H1 (cell line): ENCODE results near the gene STK31. TPM values are rescaled to one million over a fixed set of nuclear protein-coding genes. Genes with fewer than 3 reads are reported as not detected.

Source experiments
- CTCF ChIA-PET: fragments of 300-600 bp; sonication (Branson Sonifier 250); formaldehyde crosslinking; loops from one replicate; lab custom pipeline; 2021; ENCODE audit not compliant: partially characterized antibody; lab: Charles Lee
- POLR2A ChIA-PET: fragments of 300-600 bp; sonication (Branson Sonifier 250); formaldehyde crosslinking; loops from one replicate; lab custom pipeline; 2021; ENCODE audit warnings: inconsistent platforms; ENCODE audit not compliant: partially characterized antibody; lab: Charles Lee
- DNase-seq, 2 experiments: peaks; one replicate each; pipeline versions ENCODE4 v3.0.0 to v3.0.0-alpha.2; 2010 to 2022; ENCODE audit warnings: low spot score in 2 of 2, low read depth in 1 of 2, mixed read lengths in 1 of 2
- FAIRE-seq: peaks from 2 replicates; lab custom pipeline; 2011; peaks lifted over from hg19 to GRCh38; lab: Jason Lieb, UNC
- H2AFZ ChIP-seq: 2 replicates; pipeline ENCODE4 v1.8.1; 2012; ENCODE audit warnings: low read length, inconsistent platforms
- H2AK5ac ChIP-seq: 2 replicates; pipeline ENCODE4 v1.6.1; 2013; ENCODE audit warnings: low read depth, low read length
- H2BK120ac ChIP-seq: replicated peaks from 2 replicates; pipeline ENCODE3; 2013; ENCODE audit warnings: low read depth, low read length, inconsistent platforms
- H2BK12ac ChIP-seq: 2 replicates; pipeline ENCODE4 v1.6.1; 2013; ENCODE audit warnings: low read depth, low read length
- H2BK15ac ChIP-seq: 2 replicates; pipeline ENCODE4 v1.6.1; 2013; ENCODE audit warnings: low read length
- H2BK20ac ChIP-seq: 2 replicates; pipeline ENCODE4 v1.6.1; 2013; ENCODE audit warnings: low read length
- H2BK5ac ChIP-seq: 2 replicates; pipeline ENCODE4 v1.6.1; 2013; ENCODE audit warnings: low read depth, low read length
- H3K14ac ChIP-seq: 2 replicates; pipeline ENCODE4 v1.6.1; 2013; ENCODE audit warnings: inconsistent platforms; ENCODE audit not compliant: insufficient read length
- H3K18ac ChIP-seq: 2 replicates; pipeline ENCODE4 v1.6.1; 2013; ENCODE audit warnings: low read length; ENCODE audit errors: extremely low read depth
- H3K23ac ChIP-seq: 2 replicates; pipeline ENCODE4 v1.6.1; 2013; ENCODE audit warnings: inconsistent platforms; ENCODE audit not compliant: insufficient read length
- H3K23me2 ChIP-seq: 2 replicates; pipeline ENCODE4 v1.6.1; 2013; ENCODE audit warnings: low read depth, low read length
- H3K27ac ChIP-seq: 2 replicates; pipeline ENCODE4 v1.6.1; 2011; ENCODE audit warnings: low read depth, low read length, inconsistent platforms
- H3K27me3 ChIP-seq, 4 experiments: replicated peaks in 1 of 4; 1 replicate in 1 of 4; 2 replicates in 3 of 4; pipeline versions ENCODE4 v1.6.1 to v1.8.1; 2011 to 2013; ENCODE audit warnings: low read length in 3 of 4, mild to moderate bottlenecking in 3 of 4, inconsistent platforms in 2 of 4, mixed read lengths in 2 of 4, moderate library complexity in 1 of 4; ENCODE audit not compliant: control insufficient read depth in 3 of 4, insufficient read depth in 3 of 4; ENCODE audit errors: extremely low read depth in 1 of 4
- H3K36me3 ChIP-seq, 4 experiments: 2 replicates each; pipeline versions ENCODE4 v1.6.1 to v1.8.1; 2011 to 2013; ENCODE audit warnings: mild to moderate bottlenecking in 4 of 4, low read length in 3 of 4, moderate library complexity in 2 of 4, control low read depth in 1 of 4, inconsistent platforms in 1 of 4; ENCODE audit not compliant: insufficient read depth in 4 of 4, control insufficient read depth in 2 of 4
- H3K4ac ChIP-seq: replicated peaks from 2 replicates; pipeline ENCODE3; 2013; ENCODE audit warnings: low read length, low read depth, mixed read lengths, inconsistent platforms; ENCODE audit not compliant: insufficient read length
- H3K4me1 ChIP-seq, 4 experiments: replicated peaks in 1 of 4; 1 replicate in 1 of 4; 2 replicates in 3 of 4; pipeline versions ENCODE4 v1.6.1 to v1.8.1; 2011 to 2013; ENCODE audit warnings: low read length in 3 of 4, inconsistent platforms in 2 of 4, mixed read lengths in 1 of 4; ENCODE audit not compliant: insufficient read depth in 4 of 4, control insufficient read depth in 3 of 4
- H3K4me2 ChIP-seq, 2 experiments: 2 replicates each; pipeline versions ENCODE4 v1.6.1 to v1.8.1; 2011 to 2013; ENCODE audit warnings: low read depth in 2 of 2, low read length in 2 of 2, control low read depth in 1 of 2, inconsistent platforms in 1 of 2, mild to moderate bottlenecking in 1 of 2; ENCODE audit not compliant: insufficient read depth in 1 of 2
- H3K4me3 ChIP-seq, 4 experiments: fragments of 200-600, 300-600 bp in 1 of 4; sonication (generic), shearing (Covaris generic), sonication (Bioruptor Twin) in 1 of 4; 2 replicates each; pipeline versions ENCODE4 v1.5.1 to v1.8.1; 2011 to 2016; ENCODE audit warnings: low read length in 4 of 4, low read depth in 3 of 4, control low read depth in 2 of 4, inconsistent platforms in 2 of 4, mild to moderate bottlenecking in 2 of 4, mixed read lengths in 1 of 4, moderate library complexity in 1 of 4; ENCODE audit not compliant: insufficient read depth in 2 of 4; ENCODE audit errors: extremely low read depth in 1 of 4
- H3K56ac ChIP-seq: replicated peaks from 2 replicates; pipeline ENCODE3; 2013; ENCODE audit warnings: low read depth, mild to moderate bottlenecking, mixed read lengths, low read length, inconsistent platforms; ENCODE audit not compliant: insufficient read length
- H3K79me1 ChIP-seq: 2 replicates; pipeline ENCODE4 v1.6.1; 2013; ENCODE audit warnings: low read depth, low read length, control low read depth
- H3K79me2 ChIP-seq, 2 experiments: 2 replicates each; pipeline versions ENCODE4 v1.6.1 to v1.8.1; 2012 to 2013; ENCODE audit warnings: low read length in 2 of 2, mild to moderate bottlenecking in 2 of 2, inconsistent platforms in 1 of 2; ENCODE audit not compliant: insufficient read depth in 2 of 2, control insufficient read depth in 1 of 2
- H3K9ac ChIP-seq, 4 experiments: replicated peaks in 1 of 4; 1 replicate in 1 of 4; 2 replicates in 3 of 4; pipeline versions ENCODE4 v1.6.1 to v1.8.1; 2011 to 2013; ENCODE audit warnings: low read depth in 3 of 4, low read length in 3 of 4, control low read depth in 2 of 4, mild to moderate bottlenecking in 2 of 4, moderate library complexity in 2 of 4, inconsistent platforms in 1 of 4; ENCODE audit errors: extremely low read depth in 1 of 4
- H3K9me3 ChIP-seq, 2 experiments: 2 replicates each; pipeline versions ENCODE4 v1.6.1 to v1.8.1; 2012 to 2013; ENCODE audit warnings: mild to moderate bottlenecking in 2 of 2, moderate library complexity in 2 of 2, control low read depth in 1 of 2, inconsistent platforms in 1 of 2, low read depth in 1 of 2, low read length in 1 of 2, mixed read lengths in 1 of 2; ENCODE audit not compliant: insufficient read depth in 2 of 2
- H4K20me1 ChIP-seq, 2 experiments: replicated peaks in 1 of 2; 2 replicates each; pipeline versions ENCODE3 to v1.8.1; 2011 to 2013; ENCODE audit warnings: inconsistent platforms in 2 of 2, low read length in 2 of 2, mild to moderate bottlenecking in 1 of 2; ENCODE audit not compliant: insufficient read depth in 2 of 2, control insufficient read depth in 1 of 2
- H4K5ac ChIP-seq: 2 replicates; pipeline ENCODE4 v1.6.1; 2013; ENCODE audit warnings: low read length, low read depth, mixed read lengths, inconsistent platforms; ENCODE audit not compliant: insufficient read length
- H4K8ac ChIP-seq: 2 replicates; pipeline ENCODE4 v1.8.0; 2013; ENCODE audit warnings: mild to moderate bottlenecking, moderate library complexity, low read length, inconsistent platforms; ENCODE audit not compliant: insufficient read depth; ENCODE audit errors: extremely low read depth
- H4K91ac ChIP-seq: replicated peaks from 2 replicates; pipeline ENCODE3; 2013; ENCODE audit warnings: low read length, mixed read lengths, inconsistent platforms; ENCODE audit not compliant: insufficient read length
- EP300 ChIP-seq, 2 experiments: IDR thresholded peaks; 1 replicate in 1 of 2; 2 replicates in 1 of 2; pipeline ENCODE4 v1.6.1; 2011 to 2012; ENCODE audit warnings: low read depth in 2 of 2, low read length in 2 of 2, mild to moderate bottlenecking in 2 of 2, borderline replicate concordance in 1 of 2, inconsistent platforms in 1 of 2, moderate library complexity in 1 of 2
- FOSL1 ChIP-seq: IDR thresholded peaks from 2 replicates; pipeline ENCODE4 v1.6.1; 2011; ENCODE audit warnings: mild to moderate bottlenecking, low read depth, low read length, moderate library complexity; ENCODE audit not compliant: insufficient read depth
- KDM1A ChIP-seq: fragments of 200-600, 300-600 bp; sonication (generic); IDR thresholded peaks from 2 replicates; pipeline ENCODE4 v1.7.1; 2016; ENCODE audit warnings: mild to moderate bottlenecking, low read length, borderline replicate concordance
- PHF8 ChIP-seq: fragments of 200-600 bp; sonication (generic); conservative IDR thresholded peaks from 2 replicates; pipeline ENCODE4 v1.7.1; 2012; ENCODE audit warnings: low read depth, mild to moderate bottlenecking, inconsistent platforms, low read length, moderate library complexity
- POLR2A ChIP-seq, 2 experiments: IDR thresholded peaks; 1 replicate in 1 of 2; 2 replicates in 1 of 2; pipeline ENCODE4 v1.6.1; 2011; ENCODE audit warnings: low read depth in 2 of 2, low read length in 2 of 2, mild to moderate bottlenecking in 2 of 2; ENCODE audit errors: control extremely low read depth in 1 of 2
- RBBP5 ChIP-seq: IDR thresholded peaks from 2 replicates; pipeline ENCODE4 v1.7.1; 2012; ENCODE audit warnings: low read depth, mild to moderate bottlenecking, inconsistent platforms, low read length, moderate library complexity, borderline replicate concordance
- RFX5 ChIP-seq: IDR thresholded peaks from 2 replicates; pipeline ENCODE4 v1.6.1; 2011; ENCODE audit warnings: low read depth, low read length, improper control_type of control experiment, borderline replicate concordance
- SP1 ChIP-seq: IDR thresholded peaks from 2 replicates; pipeline ENCODE4 v1.6.1; 2011; ENCODE audit warnings: low read depth, low read length
- SP2 ChIP-seq: IDR thresholded peaks from 2 replicates; pipeline ENCODE4 v1.6.1; 2012; ENCODE audit warnings: mild to moderate bottlenecking, low read length, inconsistent platforms
- SP4 ChIP-seq: IDR thresholded peaks from 2 replicates; pipeline ENCODE4 v1.6.1; 2012; ENCODE audit warnings: low read length, inconsistent platforms
- SRF ChIP-seq: IDR thresholded peaks from 2 replicates; pipeline ENCODE4 v1.6.1; 2011; ENCODE audit warnings: mild to moderate bottlenecking, low read depth, low read length, moderate library complexity
- SUZ12 ChIP-seq: fragments of 200-600 bp; sonication (generic); IDR thresholded peaks from 2 replicates; pipeline ENCODE4 v1.6.1; 2012; ENCODE audit warnings: mild to moderate bottlenecking, inconsistent platforms, low read length, moderate library complexity, mixed read lengths
- TEAD4 ChIP-seq: IDR thresholded peaks from 2 replicates; pipeline ENCODE4 v1.6.1; 2012; ENCODE audit warnings: low read depth, low read length, inconsistent platforms, mixed read lengths
- ZNF274 ChIP-seq: IDR thresholded peaks from 2 replicates; pipeline ENCODE4 v1.7.0; 2012; ENCODE audit warnings: low read length, borderline replicate concordance; ENCODE audit errors: extremely low read depth
- WGBS, 2 experiments: shearing (Covaris generic) in 1 of 2; methylation state at CpG; one replicate each; pipeline versions ENCODE4 v1.1.6 to v1.1.7; 2013 to 2015; ENCODE audit warnings: low lambda C conversion rate in 2 of 2, mixed read lengths in 2 of 2, inconsistent platforms in 1 of 2, low coverage in 1 of 2, missing lambda C conversion rate in 1 of 2; ENCODE audit not compliant: insufficient replicate concordance in 2 of 2, insufficient coverage in 1 of 2, insufficient read length in 1 of 2; ENCODE audit errors: extremely low coverage in 1 of 2, missing lambda C conversion rate in 1 of 2; 5-methylcytosine and 5-hydroxymethylcytosine counted together
- polyA plus RNA-seq, 7 experiments: library from polyadenylated mRNA; depleted of rRNA in 3 of 7; stranded (reverse) in 5 of 7; unstranded in 2 of 7; fragments of >200 nt in 5 of 7; fragments of 200-250 nt in 2 of 7; gene quantifications; 1 replicate in 5 of 7; 2 replicates in 1 of 7; 4 replicates in 1 of 7; pipeline versions ENCODE4 v1.2.1 to v1.2.3, GENCODE V29; 2011 to 2013; ENCODE audit warnings: missing spikeins in 2 of 7, mixed read lengths in 2 of 7
- total RNA-seq: library from RNA; stranded (reverse); fragmentation: NEBNext Ultra II Directional; extraction: Animal tissue kit (Norgen Biotek cat#: 25700); gene quantifications from 2 replicates; pipeline ENCODE4 v1.2.1, GENCODE V29; 2021
- TF ChIP-seq, protein P1 (sequence below): IDR thresholded peaks from 2 replicates; pipeline ENCODE4 v1.6.1; 2012; ENCODE audit warnings: inconsistent platforms

STK31 gene
- total and polyA plus RNA-seq, 2 of the 8 experiments (the other 6 are each of a cell fraction or from before 2014, with no cell fraction given): 0.15 to 0.32 TPM

DNA sequence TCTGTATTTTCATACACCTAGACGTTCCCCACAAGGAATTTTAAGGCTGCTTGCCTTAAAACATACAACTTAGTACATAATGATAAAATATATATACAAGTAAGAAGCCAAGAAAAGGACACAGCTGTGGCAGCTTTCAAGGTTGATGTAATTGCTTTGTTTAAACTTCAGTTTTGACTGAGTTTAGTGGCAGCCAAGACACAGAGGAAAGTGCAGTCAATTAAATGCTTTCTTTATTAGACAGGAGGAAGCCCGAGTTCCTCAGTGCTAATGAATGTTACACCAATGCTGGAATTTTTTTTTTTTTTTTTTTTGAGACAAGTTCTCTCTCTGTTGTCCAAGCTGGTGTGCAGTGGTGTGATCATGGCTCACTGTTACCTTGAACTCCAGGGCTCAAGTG, 11.2 kb upstream of the STK31 start:
- Histone ChIP-seq H3K9me3 (no peaks in the 10 kb centered on the region), H4K5ac (no peak overlapping the region), H4K8ac (no peak overlapping the region), H3K56ac (no peak overlapping the region), H2BK12ac (no peak overlapping the region), H3K4me2 (no peak overlapping the region), H2BK5ac (no peak overlapping the region), H2AK5ac (no peak overlapping the region), H3K18ac (no peak overlapping the region), H3K9ac (no peak overlapping the region), H4K91ac (no peak overlapping the region), H3K23ac (no peak overlapping the region), H3K14ac (no peak overlapping the region), H3K4me3 (no peak overlapping the region), H4K20me1 (peaks cover 0 to 1% of the 10 kb centered on the region in 2 experiments), H3K23me2 (no peaks in the 10 kb centered on the region), H2BK15ac (no peak overlapping the region), H3K79me2 (no peaks in the 10 kb centered on the region), H3K27me3 (no peaks in the 10 kb centered on the region), H2AFZ (no peak overlapping the region), H3K79me1 (no peaks in the 10 kb centered on the region), H2BK120ac (no peak overlapping the region), H3K27ac (no peak overlapping the region), H3K36me3 (peaks cover 5 to 32% (median 21%) of the 10 kb centered on the region in 4 experiments), H2BK20ac (no peak overlapping the region), H3K4ac (no peak overlapping the region), H3K4me1 (no peaks in the 10 kb centered on the region)
- TF ChIP-seq EP300 (IDR thresholded peaks at IDR 0.05; ENCODE audit: borderline replicate concordance in 1 of 2, low read depth in 2 of 2, low read length in 2 of 2) (no peak), SP2 (no peak), SRF (no peak), SUZ12 (no peak), KDM1A (no peak), RFX5 (no peak), FOSL1 (no peak), PHF8 (no peak), POLR2A (IDR thresholded peaks at IDR 0.05; ENCODE audit: control extremely low read depth in 1 of 2, low read depth in 2 of 2, low read length in 2 of 2) (no peak), SP4 (no peak), ZNF274 (no peak), TEAD4 (no peak), SP1 (no peak), RBBP5 (no peak)
- TF ChIP-seq, protein P1, sequence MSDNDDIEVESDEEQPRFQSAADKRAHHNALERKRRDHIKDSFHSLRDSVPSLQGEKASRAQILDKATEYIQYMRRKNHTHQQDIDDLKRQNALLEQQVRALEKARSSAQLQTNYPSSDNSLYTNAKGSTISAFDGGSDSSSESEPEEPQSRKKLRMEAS: no peak
- 88% methylated on average over 2 of the region's 2 CpGs; no CpG with 5 or more reads in 1 of the 2 experiments for WGBS, 2 experiments
- no peak for FAIRE-seq
- ChIA-PET CTCF (interaction anchor here (0.7 to 7.5 kb wide), 13 partner anchors 10 to 285 kb away, joined by 3 to 79 read pairs (median 6); partner anchors contain the start of gene STK31), POLR2A (interaction anchor here (0.6 to 1.7 kb wide), 3 partner anchors 17 to 168 kb away, joined by 3 read pairs; no protein-coding TSS in a partner anchor)
- no peak for DNase-seq
